Stimulated activated naive CD8-positive, alpha-beta T cell treated with anti-CD3 and anti-CD28 coated beads, Interleukin-15, amount 100 ng/mL, for 72 hours (primary cell): ENCODE measurements around the gene PPARGC1A.

ENCODE experiments used
- ATAC-seq: fragments of 150-1000 bp; cut with Tn5 transposase; 2 replicates; pipeline ENCODE4 v1.10.0; 2021; ENCODE audit warnings: mild to moderate bottlenecking, moderate library complexity
- DNase-seq, 2 donors: peaks; one replicate each; pipeline ENCODE4 v3.0.0; 2021 to 2022
- H3K27ac Mint-ChIP-seq, 2 donors: one replicate each; pipeline ENCODE4 v1.8.0; 2022; ENCODE audit warnings: mild to moderate bottlenecking in 2 of 2, mixed read lengths in 2 of 2, moderate library complexity in 2 of 2
- H3K27me3 Mint-ChIP-seq: one replicate; pipeline ENCODE4 v1.8.0; 2022; ENCODE audit warnings: mixed read lengths
- H3K4me1 Mint-ChIP-seq: one replicate; pipeline ENCODE4 v1.8.0; 2022; ENCODE audit warnings: mild to moderate bottlenecking, mixed read lengths
- H3K4me3 Mint-ChIP-seq, 2 donors: one replicate each; pipeline ENCODE4 v1.8.0; 2022; ENCODE audit warnings: mild to moderate bottlenecking in 2 of 2, mixed read lengths in 2 of 2, moderate library complexity in 1 of 2
- H3K9me3 Mint-ChIP-seq, 2 donors: one replicate each; pipeline ENCODE4 v1.8.0; 2022; ENCODE audit warnings: mixed read lengths in 2 of 2

The PPARGC1A gene

GRCh38 chr4:23920716-23921446, 31.0 kb upstream of the PPARGC1A start:
- Mint-ChIP-seq H3K27ac (no peak overlapping the region), H3K4me1 (no peaks in the 10 kb centered on the region), H3K9me3 (no peaks in the 10 kb centered on the region), H3K4me3 (no peak overlapping the region), H3K27me3 (no peaks in the 10 kb centered on the region)
- no peak for DNase-seq
- ATAC-seq, result no peak

DNA sequence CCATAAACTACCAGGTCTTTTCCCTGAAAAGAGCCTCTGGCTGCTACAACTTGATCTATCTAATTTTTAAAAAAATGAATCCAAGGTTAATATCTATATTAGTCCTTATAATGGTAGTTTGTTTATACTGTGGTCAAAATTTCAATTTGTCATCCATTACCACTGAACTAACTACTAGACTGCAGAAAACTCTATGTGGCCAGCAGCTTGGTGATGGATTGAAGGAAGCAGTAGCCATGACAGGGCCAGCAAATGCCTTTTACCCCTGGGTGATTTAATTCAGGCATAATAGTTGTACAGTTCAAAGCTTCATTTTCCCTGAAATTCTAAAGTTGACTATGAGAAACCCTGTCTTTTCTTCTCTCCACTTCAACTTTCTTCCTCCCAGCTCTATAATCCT, 30.4 kb upstream of the PPARGC1A start:
- Mint-ChIP-seq H3K27me3 (no peaks in the 10 kb centered on the region), H3K27ac (no peak overlapping the region), H3K9me3 (no peaks in the 10 kb centered on the region), H3K4me3 (no peak overlapping the region), H3K4me1 (no peaks in the 10 kb centered on the region)
- ATAC-seq (no peak), DNase-seq (no peak)

DNA sequence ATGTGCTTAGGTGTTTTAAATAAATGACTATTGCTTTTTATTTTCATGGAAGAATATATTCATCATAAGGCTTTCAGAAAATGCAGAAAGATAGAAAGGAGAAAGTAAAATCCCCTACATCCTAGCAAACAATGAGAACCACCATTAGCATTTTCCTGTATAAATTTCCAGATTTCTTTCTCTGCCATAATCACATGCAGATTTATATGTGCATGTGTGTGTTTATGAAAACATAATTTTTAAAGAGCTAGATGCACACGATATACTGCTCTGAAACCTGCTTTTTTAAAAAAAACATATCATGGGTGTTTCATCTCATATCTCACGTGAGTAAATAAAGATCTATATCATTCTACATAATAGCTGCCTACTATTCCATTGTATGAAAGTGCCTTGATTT, 26.4 kb upstream of the PPARGC1A start:
- DNase-seq, result no peak

DNA sequence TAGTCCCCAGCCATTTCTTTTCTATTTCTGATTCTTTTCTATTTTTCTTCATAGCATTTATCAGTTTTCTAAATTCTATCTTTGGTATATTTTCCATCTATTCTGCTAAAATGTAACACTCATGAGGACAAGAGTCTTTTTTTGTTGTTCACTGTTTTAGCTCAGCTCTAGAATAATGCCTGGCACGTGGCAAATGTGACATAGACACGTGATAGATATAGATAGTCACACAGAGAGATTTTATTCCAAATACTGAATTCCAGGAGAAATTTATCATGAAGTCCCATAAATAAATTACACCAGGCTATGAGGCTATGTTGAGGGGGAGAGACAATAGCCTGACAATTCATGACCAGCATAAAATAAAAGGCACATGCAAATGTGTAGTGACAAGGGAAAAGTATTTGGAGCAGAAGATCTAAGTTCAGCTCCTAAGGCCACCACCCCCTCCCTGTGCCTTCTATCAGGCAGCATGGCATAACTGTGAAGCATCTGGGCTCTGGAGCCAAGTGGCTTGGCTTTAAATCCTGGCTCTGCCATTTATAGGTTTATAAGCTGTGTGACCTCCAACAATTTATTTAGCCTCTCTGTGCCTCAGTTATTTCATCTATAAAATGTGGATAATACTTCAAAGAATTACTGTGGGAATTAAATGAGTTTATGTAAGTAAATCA, 25.7 kb upstream of the PPARGC1A start:
- no peak overlapping the region for H3K4me3 Mint-ChIP-seq
- no peaks in the 10 kb centered on the region for H3K4me1 Mint-ChIP-seq
- ATAC-seq (no peak), DNase-seq (no peak)
- no peaks in the 10 kb centered on the region for H3K9me3 Mint-ChIP-seq
- H3K27ac Mint-ChIP-seq, result no peak overlapping the region
- H3K27me3 Mint-ChIP-seq, result no peaks in the 10 kb centered on the region

More for the DNA sequence above, 26.4 kb upstream of the PPARGC1A start:
- no peak overlapping the region for H3K27ac Mint-ChIP-seq
- no peaks in the 10 kb centered on the region for H3K4me1 Mint-ChIP-seq
- no peak for ATAC-seq
- H3K4me3 Mint-ChIP-seq, result no peak overlapping the region
- H3K9me3 Mint-ChIP-seq, result no peaks in the 10 kb centered on the region
- H3K27me3 Mint-ChIP-seq, result no peaks in the 10 kb centered on the region

- Mint-ChIP-seq H3K27ac (no peak overlapping the region), H3K9me3 (no peaks in the 10 kb centered on the region), H3K4me1 (no peaks in the 10 kb centered on the region), H3K27me3 (no peaks in the 10 kb centered on the region), H3K4me3 (no peak overlapping the region)
- DNase-seq, result no peak
- ATAC-seq, result no peak
Measured at GRCh38 chr4:23911675-23912455, 22.0 kb upstream of the PPARGC1A start.

- no peaks in the 10 kb centered on the region for H3K9me3 Mint-ChIP-seq
- no peak for DNase-seq
- H3K4me1 Mint-ChIP-seq, result no peaks in the 10 kb centered on the region
- ATAC-seq, result no peak
- no peak overlapping the region for H3K27ac Mint-ChIP-seq
- no peak overlapping the region for H3K4me3 Mint-ChIP-seq
- no peaks in the 10 kb centered on the region for H3K27me3 Mint-ChIP-seq
Measured at GRCh38 chr4:23909671-23910070, 19.8 kb upstream of the PPARGC1A start.

DNA sequence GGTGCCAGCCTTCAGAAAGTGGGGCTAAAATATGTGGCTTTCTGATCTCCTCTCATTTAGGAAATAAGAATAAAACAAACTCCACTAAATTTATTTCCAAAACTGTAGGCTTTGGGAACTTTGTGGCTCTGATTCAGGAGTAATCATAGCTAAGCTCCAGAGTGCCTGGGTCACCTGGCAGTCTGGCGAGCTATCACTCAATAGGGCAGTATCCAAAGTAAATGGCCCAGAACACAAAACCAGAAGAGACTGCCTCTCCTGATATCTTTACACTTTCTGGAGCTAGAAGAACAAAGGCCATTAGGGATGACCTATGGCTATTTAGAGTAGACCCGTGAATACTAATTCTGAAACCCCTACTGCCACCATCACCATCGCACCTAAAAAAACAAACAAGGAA, 17.0 kb upstream of the PPARGC1A start:
- Mint-ChIP-seq H3K4me3 (no peak overlapping the region), H3K4me1 (no peaks in the 10 kb centered on the region), H3K9me3 (no peaks in the 10 kb centered on the region), H3K27ac (no peak overlapping the region), H3K27me3 (no peaks in the 10 kb centered on the region)
- DNase-seq (no peak), ATAC-seq (no peak)

GRCh38 chr4:23904639-23905071, 14.8 kb upstream of the PPARGC1A start:
- ATAC-seq (no peak), DNase-seq (no peak)
- H3K4me1 Mint-ChIP-seq, result no peaks in the 10 kb centered on the region
- H3K4me3 Mint-ChIP-seq, result no peak overlapping the region
- no peaks in the 10 kb centered on the region for H3K9me3 Mint-ChIP-seq
- no peaks in the 10 kb centered on the region for H3K27me3 Mint-ChIP-seq
- no peak overlapping the region for H3K27ac Mint-ChIP-seq

- DNase-seq (no peak), ATAC-seq (no peak)
- no peak overlapping the region for H3K4me3 Mint-ChIP-seq
- no peak overlapping the region for H3K27ac Mint-ChIP-seq
- H3K4me1 Mint-ChIP-seq, result no peaks in the 10 kb centered on the region
- no peaks in the 10 kb centered on the region for H3K9me3 Mint-ChIP-seq
- H3K27me3 Mint-ChIP-seq, result no peaks in the 10 kb centered on the region
Measured at GRCh38 chr4:23903859-23904438, 14.1 kb upstream of the PPARGC1A start.

DNA sequence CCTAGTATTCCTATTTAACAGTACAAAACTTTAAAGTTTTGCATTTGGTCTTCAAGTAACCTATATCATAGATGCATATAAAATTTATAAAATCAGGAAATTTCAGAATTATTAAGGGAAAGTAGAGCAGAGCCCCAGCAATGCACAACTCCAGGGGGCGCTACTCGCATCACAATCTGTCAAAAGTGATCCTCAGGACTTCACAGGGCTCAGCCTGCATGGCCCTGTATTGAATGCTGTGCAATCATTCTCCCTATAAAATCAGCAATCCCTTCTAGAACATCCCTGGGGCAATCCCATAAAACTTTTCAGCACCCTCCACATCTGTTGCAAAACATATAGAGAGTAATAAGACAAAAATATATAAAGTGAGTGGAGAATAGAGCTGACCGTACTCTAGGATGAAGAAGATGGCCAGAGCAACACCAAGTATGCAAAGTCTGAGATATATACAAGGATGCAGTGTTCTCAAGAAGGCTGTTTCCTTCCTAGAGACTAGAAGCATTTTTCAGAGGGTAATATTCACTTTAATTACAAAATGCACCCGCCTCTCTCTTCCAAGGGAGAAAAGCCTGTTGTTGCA, 12.5 kb upstream of the PPARGC1A start:
- Mint-ChIP-seq H3K4me1 (no peaks in the 10 kb centered on the region), H3K9me3 (no peaks in the 10 kb centered on the region), H3K27me3 (no peaks in the 10 kb centered on the region), H3K27ac (no peak overlapping the region), H3K4me3 (no peak overlapping the region)
- DNase-seq (no peak), ATAC-seq (no peak)

DNA sequence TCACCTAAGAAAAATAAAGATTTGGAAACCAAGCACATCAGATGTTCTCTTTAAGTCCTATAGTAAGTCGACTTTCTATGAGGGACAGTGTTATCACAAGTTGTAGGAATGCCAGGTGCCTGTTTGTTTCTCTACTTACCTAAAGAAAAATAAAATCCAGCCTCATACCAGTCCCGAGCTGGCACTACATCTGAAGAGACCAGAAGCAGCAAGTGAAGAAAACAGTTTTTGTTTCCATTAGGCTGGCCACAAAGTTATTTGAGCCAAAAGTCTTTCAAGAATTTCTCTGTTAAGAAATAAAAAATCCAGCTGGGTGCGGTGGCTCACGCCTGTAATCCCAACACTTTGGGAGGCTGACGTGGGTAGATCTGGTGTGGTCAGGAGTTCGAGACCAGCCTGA, 10.8 kb upstream of the PPARGC1A start:
- Mint-ChIP-seq H3K9me3 (no peaks in the 10 kb centered on the region), H3K4me1 (no peaks in the 10 kb centered on the region), H3K27me3 (no peaks in the 10 kb centered on the region), H3K4me3 (no peak overlapping the region), H3K27ac (no peak overlapping the region)
- no peak for DNase-seq
- ATAC-seq, result no peak

GRCh38 chr4:23899565-23899964, 9.7 kb upstream of the PPARGC1A start:
- Mint-ChIP-seq H3K4me1 (no peaks in the 10 kb centered on the region), H3K9me3 (no peaks in the 10 kb centered on the region), H3K27ac (no peak overlapping the region), H3K4me3 (no peak overlapping the region), H3K27me3 (no peaks in the 10 kb centered on the region)
- ATAC-seq (no peak), DNase-seq (no peak)

GRCh38 chr4:23897564-23898109, 7.8 kb upstream of the PPARGC1A start:
- ATAC-seq, result no peak
- Mint-ChIP-seq H3K27me3 (peaks cover 6% of the 10 kb centered on the region), H3K9me3 (no peaks in the 10 kb centered on the region), H3K27ac (no peak overlapping the region), H3K4me3 (no peak overlapping the region), H3K4me1 (no peaks in the 10 kb centered on the region)
- DNase-seq, result no peak

DNA sequence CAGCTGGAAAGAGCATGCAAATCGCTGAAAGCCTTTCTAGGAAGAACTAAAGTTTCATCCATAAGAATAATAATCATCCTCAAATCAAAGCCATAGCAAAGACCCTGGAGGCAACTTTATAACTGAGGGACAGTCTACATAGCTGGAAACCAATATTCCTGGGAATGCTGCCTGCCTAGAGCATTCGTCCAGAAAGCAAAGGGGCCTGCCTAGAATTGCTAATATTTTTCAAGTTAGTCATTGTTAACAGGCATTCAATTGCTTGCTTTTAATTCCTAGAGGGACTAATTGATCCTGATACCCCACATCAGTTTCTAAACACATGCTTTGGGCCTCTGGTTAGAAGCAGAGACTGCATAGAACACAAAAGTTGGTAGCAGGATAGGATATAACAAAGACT, 4.2 kb upstream of the PPARGC1A start:
- DNase-seq (no peak), ATAC-seq (no peak)
- no peak overlapping the region for H3K4me3 Mint-ChIP-seq
- peaks cover 30% of the 10 kb centered on the region for H3K27me3 Mint-ChIP-seq
- no peaks in the 10 kb centered on the region for H3K9me3 Mint-ChIP-seq
- no peak overlapping the region for H3K27ac Mint-ChIP-seq
- H3K4me1 Mint-ChIP-seq, result peaks cover 11% of the 10 kb centered on the region

DNA sequence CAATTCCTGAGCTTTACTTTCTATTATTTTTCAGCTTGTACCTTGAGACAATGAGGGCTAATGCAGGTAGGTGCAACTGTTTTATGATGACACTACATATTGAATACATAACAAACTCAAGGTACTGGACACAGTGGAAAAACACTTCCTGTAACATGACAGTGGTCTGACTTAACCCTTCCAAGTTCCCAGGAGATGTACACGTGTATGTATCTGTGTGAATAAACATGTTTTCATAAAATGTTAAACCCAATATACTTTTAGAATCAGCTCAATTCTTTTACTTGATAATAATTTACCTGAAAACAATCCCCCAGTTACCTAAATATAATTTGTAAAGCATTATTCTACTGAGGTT, 1.2 kb upstream of the PPARGC1A start:
- no peak overlapping the region for H3K4me3 Mint-ChIP-seq
- no peaks in the 10 kb centered on the region for H3K9me3 Mint-ChIP-seq
- DNase-seq (no peak), ATAC-seq (no peak)
- H3K27ac Mint-ChIP-seq, result no peak overlapping the region
- peaks cover 19% of the 10 kb centered on the region for H3K4me1 Mint-ChIP-seq
- H3K27me3 Mint-ChIP-seq, result peaks cover 41% of the 10 kb centered on the region
